OCI-LY7 (cell line): ENCODE results near the gene RAB8B.

Experiments used
- EZH2phosphoT487 ChIP-seq: fragments of 200-600 bp; sonication (generic); IDR thresholded peaks from 2 replicates; pipeline ENCODE4 v1.6.1; 2018; ENCODE audit warnings: low read depth, borderline replicate concordance, mild to moderate bottlenecking, mixed run types, antibody characterized with exemption, low read length, moderate library complexity, mixed read lengths
- TF ChIP-seq, protein P1 (sequence below): fragments of 200-600 bp; sonication (generic); conservative IDR thresholded peaks from 2 replicates; pipeline ENCODE4 v1.5.1; 2014; ENCODE audit warnings: mild to moderate bottlenecking, antibody characterized with exemption, low read length, moderate library complexity, mixed read lengths

- TF ChIP-seq, protein P1, sequence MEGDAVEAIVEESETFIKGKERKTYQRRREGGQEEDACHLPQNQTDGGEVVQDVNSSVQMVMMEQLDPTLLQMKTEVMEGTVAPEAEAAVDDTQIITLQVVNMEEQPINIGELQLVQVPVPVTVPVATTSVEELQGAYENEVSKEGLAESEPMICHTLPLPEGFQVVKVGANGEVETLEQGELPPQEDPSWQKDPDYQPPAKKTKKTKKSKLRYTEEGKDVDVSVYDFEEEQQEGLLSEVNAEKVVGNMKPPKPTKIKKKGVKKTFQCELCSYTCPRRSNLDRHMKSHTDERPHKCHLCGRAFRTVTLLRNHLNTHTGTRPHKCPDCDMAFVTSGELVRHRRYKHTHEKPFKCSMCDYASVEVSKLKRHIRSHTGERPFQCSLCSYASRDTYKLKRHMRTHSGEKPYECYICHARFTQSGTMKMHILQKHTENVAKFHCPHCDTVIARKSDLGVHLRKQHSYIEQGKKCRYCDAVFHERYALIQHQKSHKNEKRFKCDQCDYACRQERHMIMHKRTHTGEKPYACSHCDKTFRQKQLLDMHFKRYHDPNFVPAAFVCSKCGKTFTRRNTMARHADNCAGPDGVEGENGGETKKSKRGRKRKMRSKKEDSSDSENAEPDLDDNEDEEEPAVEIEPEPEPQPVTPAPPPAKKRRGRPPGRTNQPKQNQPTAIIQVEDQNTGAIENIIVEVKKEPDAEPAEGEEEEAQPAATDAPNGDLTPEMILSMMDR, result no peak
- no peak for TF ChIP-seq EZH2phosphoT487
Observed at GRCh38 chr15:63206079-63206478, 16.7 kb downstream of the RAB8B start.
